Measurements from ENCODE around the gene ABHD4. TPM values are rescaled to one million over a fixed set of nuclear protein-coding genes. Genes with fewer than 3 reads are reported as not detected.
"Not testable (repeated sequence)": the region's sequence is repeated elsewhere in the genome, so short reads cannot be mapped to it uniquely, and the experiment has no call there.

Gene ABHD4
- total and polyA plus RNA-seq, 7 donors = 6.1 to 64.0 (median 26.4) TPM

DNA sequence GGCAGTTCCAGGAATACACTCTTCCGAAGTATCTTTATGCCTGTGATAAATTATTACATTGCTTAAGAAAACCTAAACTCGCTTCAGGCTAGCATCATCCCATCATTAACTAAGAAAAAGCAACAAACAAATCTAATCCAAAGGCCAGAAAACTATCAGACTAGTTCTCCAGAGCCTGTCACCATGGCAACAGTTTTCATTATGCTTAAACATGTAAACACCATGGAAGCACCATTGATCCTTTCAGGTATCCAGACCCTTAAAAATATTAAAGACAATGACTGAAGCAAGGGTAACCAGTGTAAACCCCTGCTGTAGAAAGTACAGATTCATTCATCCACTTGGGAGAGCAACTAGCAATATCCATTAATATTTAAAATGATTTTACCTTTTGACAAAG, 18.9 kb upstream of the ABHD4 start:
- H3K9me3 ChIP-seq = no peaks in the 10 kb centered on the region
- no peak for TF ChIP-seq CTCF (IDR thresholded peaks at IDR 0.05)
- peaks cover 12% of the 10 kb centered on the region for H3K4me1 ChIP-seq
- H3K27ac ChIP-seq = no peak overlapping the region
- no peak overlapping the region for H3K4me3 ChIP-seq
- DNase-seq (no peak), ATAC-seq (no peak)
- peaks cover 0 to 25% of the 10 kb centered on the region in 2 donors for H3K36me3 ChIP-seq (ENCODE audit: insufficient read depth in 1 of 2, low read depth in 1 of 2)
- WGBS, 3 donors = 68 to 72% (median 71%) methylated on average over 2 of the region's 2 CpGs
- intact Hi-C loops (cut with DNase I) = no loop called here
- no peaks in the 10 kb centered on the region for H3K27me3 ChIP-seq (ENCODE audit: insufficient read depth in 3 of 3, low read length in 2 of 3)

DNA sequence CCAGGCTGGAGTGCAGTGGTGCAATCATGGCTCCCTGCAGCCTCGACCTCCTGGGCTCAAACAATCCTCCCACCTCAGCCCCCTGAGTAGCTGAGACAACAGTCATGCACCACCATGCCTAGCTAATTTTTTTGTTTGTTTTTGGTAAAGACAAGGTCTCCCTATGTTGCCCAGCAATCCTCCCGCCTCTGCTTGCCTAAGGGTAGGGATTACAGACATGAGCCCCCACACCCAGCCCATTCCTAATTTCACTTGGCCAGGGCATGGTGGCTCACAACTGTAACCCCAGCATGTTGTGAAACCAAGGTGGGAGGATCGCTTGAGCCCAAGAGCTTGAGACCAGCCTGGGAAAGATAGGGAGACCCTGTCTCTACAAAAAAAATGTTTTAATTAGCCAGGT, 18.2 kb upstream of the ABHD4 start:
- TF ChIP-seq CTCF (IDR thresholded peaks at IDR 0.05) = no peak
- intact Hi-C loops (cut with DNase I) = no loop called here
- whole genome bisulfite sequencing, 3 donors = 77 to 91% (median 86%) methylated on average over 3 of the region's 3 CpGs
- H3K36me3 ChIP-seq (ENCODE audit: insufficient read depth in 1 of 2, low read depth in 1 of 2) = peaks cover 0 to 20% of the 10 kb centered on the region in 2 donors
- no peak overlapping the region for H3K4me3 ChIP-seq
- peaks cover 18% of the 10 kb centered on the region for H3K4me1 ChIP-seq
- no peak for ATAC-seq
- no peak for DNase-seq
- no peaks in the 10 kb centered on the region for H3K27me3 ChIP-seq (ENCODE audit: insufficient read depth in 3 of 3, low read length in 2 of 3)
- no peak overlapping the region for H3K27ac ChIP-seq
- H3K9me3 ChIP-seq = no peaks in the 10 kb centered on the region

DNA sequence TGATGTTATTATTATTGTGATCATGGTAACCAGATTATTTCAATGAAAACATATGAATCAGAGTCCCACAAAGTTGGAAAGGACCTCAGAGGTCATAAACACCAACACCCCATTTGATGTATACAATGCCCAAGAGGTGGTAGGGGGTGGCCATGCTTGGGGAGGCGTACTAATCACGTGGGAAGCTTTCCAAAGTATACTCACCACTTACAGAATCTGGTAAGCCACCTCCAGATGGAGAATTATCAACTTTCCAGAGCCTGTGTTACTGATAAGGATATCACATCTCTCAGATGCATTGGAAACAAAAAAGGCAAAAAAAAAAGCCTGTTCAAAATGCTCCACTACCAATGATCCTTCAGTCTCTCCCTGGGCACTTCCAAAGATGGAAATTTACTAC, 17.5 kb upstream of the ABHD4 start:
- no peak for DNase-seq
- Histone ChIP-seq H3K4me3 (no peak overlapping the region), H3K27ac (no peak overlapping the region), H3K27me3 (ENCODE audit: insufficient read depth in 3 of 3, low read length in 2 of 3) (no peaks in the 10 kb centered on the region), H3K4me1 (peaks cover 26% of the 10 kb centered on the region), H3K36me3 (ENCODE audit: insufficient read depth in 1 of 2, low read depth in 1 of 2) (peaks cover 0 to 14% of the 10 kb centered on the region in 2 donors), H3K9me3 (no peaks in the 10 kb centered on the region)
- ATAC-seq = no peak
- WGBS, 3 donors = 69 to 86% (median 72%) methylated on average over 2 of the region's 2 CpGs
- TF ChIP-seq CTCF (IDR thresholded peaks at IDR 0.05) = no peak
- intact Hi-C loops (cut with DNase I) = no loop called here

DNA sequence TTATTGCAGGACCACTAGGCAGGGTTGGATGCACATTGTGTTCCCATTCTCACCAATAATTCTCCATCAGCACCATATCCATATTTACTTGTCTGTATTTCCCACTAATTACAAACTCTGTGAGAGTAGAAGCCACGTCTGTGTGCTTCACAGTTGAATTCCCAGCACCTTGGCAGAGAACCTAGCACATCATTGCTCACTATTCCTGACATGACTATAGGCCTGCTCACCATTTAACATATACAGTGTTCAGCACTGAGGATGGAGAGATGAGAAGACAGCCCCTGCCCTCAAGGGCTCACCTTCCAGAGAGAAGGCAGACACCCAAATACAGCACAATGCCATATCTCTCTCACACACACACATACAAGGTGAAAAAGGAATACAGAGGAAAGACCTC, 14.1 kb upstream of the ABHD4 start:
- H3K9me3 ChIP-seq = no peaks in the 10 kb centered on the region
- H3K27me3 ChIP-seq (ENCODE audit: insufficient read depth in 3 of 3, low read length in 2 of 3) = no peaks in the 10 kb centered on the region
- ATAC-seq (no peak), DNase-seq (no peak)
- 58 to 67% (median 63%) methylated on average over 1 of the region's 1 CpG for WGBS, 3 donors
- TF ChIP-seq CTCF (IDR thresholded peaks at IDR 0.05) = no peak
- H3K4me1 ChIP-seq = peaks cover 51% of the 10 kb centered on the region
- intact Hi-C loops (cut with DNase I) = no loop called here
- H3K27ac ChIP-seq = no peak overlapping the region
- peaks cover 0 to 20% of the 10 kb centered on the region in 2 donors for H3K36me3 ChIP-seq (ENCODE audit: insufficient read depth in 1 of 2, low read depth in 1 of 2)
- no peak overlapping the region for H3K4me3 ChIP-seq

GRCh38 chr14:22587247-22587646, 10.9 kb upstream of the ABHD4 start:
- peak overlapping the region; percentile 80 for H3K4me3 ChIP-seq
- intact Hi-C loops (cut with DNase I) = no loop called here
- peaks cover 0 to 10% of the 10 kb centered on the region in 2 donors for H3K36me3 ChIP-seq (ENCODE audit: insufficient read depth in 1 of 2, low read depth in 1 of 2)

GRCh38 chr14:22587677-22588422, 10.2 kb upstream of the ABHD4 start:
- H3K9me3 ChIP-seq; H3K27me3 ChIP-seq (ENCODE audit: insufficient read depth in 3 of 3, low read length in 2 of 3); intact Hi-C loops (cut with DNase I); ATAC-seq; DNase-seq: not testable (repeated sequence)
- Histone ChIP-seq H3K4me3 (peak overlapping the region; percentile 80), H3K36me3 (ENCODE audit: insufficient read depth in 1 of 2, low read depth in 1 of 2) (peaks cover 0 to 10% of the 10 kb centered on the region in 2 donors), H3K4me1 (peaks cover 55% of the 10 kb centered on the region), H3K27ac (peak overlapping the region; percentile 94)
- WGBS, 3 donors = 73 to 77% (median 77%) methylated on average over 10 of the region's 10 CpGs

More at GRCh38 chr14:22587247-22587646, 10.9 kb upstream of the ABHD4 start:
- no peaks in the 10 kb centered on the region for H3K9me3 ChIP-seq
- 86 to 90% (median 89%) methylated on average over 5 of the region's 5 CpGs for WGBS, 3 donors
- ATAC-seq (no peak), DNase-seq (no peak)
- TF ChIP-seq CTCF (IDR thresholded peaks at IDR 0.05) = no peak
- peak overlapping the region; percentile 38 for H3K27ac ChIP-seq
- peaks cover 55% of the 10 kb centered on the region for H3K4me1 ChIP-seq
- no peaks in the 10 kb centered on the region for H3K27me3 ChIP-seq (ENCODE audit: insufficient read depth in 3 of 3, low read length in 2 of 3)

Measured in psoas muscle (tissue), 8 donors.